Effector memory CD8-positive, alpha-beta T cell (primary cell): Measurements from ENCODE around the gene NHSL1.

Experiments
- ATAC-seq: fragments of 150-1000 bp; cut with Tn5 transposase; replicated peaks from 2 replicates; pipeline ENCODE4 v1.10.0; 2021; ENCODE audit warnings: mild to moderate bottlenecking, moderate library complexity
- DNase-seq, 3 experiments: peaks; one replicate each; pipeline ENCODE4 v3.0.0; 2021
- H3K27ac Mint-ChIP-seq, 2 donors: one replicate each; pipeline ENCODE4 v1.8.0; 2022; ENCODE audit warnings: mild to moderate bottlenecking in 2 of 2, mixed read lengths in 2 of 2, moderate library complexity in 2 of 2
- H3K27me3 Mint-ChIP-seq, 2 donors: one replicate each; pipeline ENCODE4 v1.8.0; 2022; ENCODE audit warnings: mixed read lengths in 2 of 2
- H3K36me3 Mint-ChIP-seq: one replicate; pipeline ENCODE4 v1.8.0; 2022; ENCODE audit warnings: mild to moderate bottlenecking, moderate library complexity, mixed read lengths; ENCODE audit not compliant: insufficient read depth
- H3K4me1 Mint-ChIP-seq, 2 donors: one replicate each; pipeline ENCODE4 v1.8.0; 2022; ENCODE audit warnings: low read depth in 2 of 2, mixed read lengths in 2 of 2
- H3K4me3 Mint-ChIP-seq, 2 donors: one replicate each; pipeline ENCODE4 v1.8.0; 2022; ENCODE audit warnings: mild to moderate bottlenecking in 2 of 2, mixed read lengths in 2 of 2, moderate library complexity in 2 of 2
- H3K9me3 Mint-ChIP-seq, 2 donors: one replicate each; pipeline ENCODE4 v1.8.0; 2022; ENCODE audit warnings: mixed read lengths in 2 of 2

Gene NHSL1

DNA sequence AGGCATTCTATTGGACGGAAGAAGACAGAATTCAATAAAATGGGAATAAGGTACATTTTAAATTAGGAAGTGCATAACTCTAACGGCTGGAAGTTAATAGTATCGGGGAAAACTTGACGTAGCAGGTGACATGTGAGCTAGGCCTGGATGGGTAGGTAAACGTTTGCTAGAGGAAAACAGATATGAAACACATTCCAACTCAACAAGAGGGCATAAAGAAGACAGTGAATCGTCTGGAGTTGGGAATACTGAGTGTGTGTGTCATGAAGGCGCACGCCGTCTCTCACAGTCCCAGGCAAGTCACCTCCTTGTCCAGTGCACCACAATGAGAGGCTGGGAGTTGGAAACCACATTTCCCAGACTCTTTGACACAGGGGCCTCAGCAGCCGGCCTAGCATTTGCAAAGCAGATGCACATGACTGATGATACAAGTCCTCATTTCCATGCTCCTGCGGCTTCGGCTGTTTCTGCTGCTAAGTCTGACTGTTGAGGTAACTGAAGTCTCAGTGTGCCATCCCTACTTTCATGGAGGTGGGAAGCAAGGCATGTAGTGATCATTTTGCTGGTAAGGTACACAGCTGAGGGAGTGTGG lies 16.5 kb upstream of the NHSL1 start:
- peaks cover 0 to 2% of the 10 kb centered on the region in 2 donors for H3K9me3 Mint-ChIP-seq
- DNase-seq (no peak), ATAC-seq (no peak)
- H3K27me3 Mint-ChIP-seq = peaks cover 30 to 33% of the 10 kb centered on the region in 2 donors
- H3K27ac Mint-ChIP-seq = peak overlapping the region in 1 of 2 donors; percentile 74
- no peaks in the 10 kb centered on the region for H3K36me3 Mint-ChIP-seq
- peak overlapping the region in 1 of 2 donors; percentile 42 for H3K4me3 Mint-ChIP-seq
- H3K4me1 Mint-ChIP-seq = peaks cover 13% of the 10 kb centered on the region in 2 donors

DNA sequence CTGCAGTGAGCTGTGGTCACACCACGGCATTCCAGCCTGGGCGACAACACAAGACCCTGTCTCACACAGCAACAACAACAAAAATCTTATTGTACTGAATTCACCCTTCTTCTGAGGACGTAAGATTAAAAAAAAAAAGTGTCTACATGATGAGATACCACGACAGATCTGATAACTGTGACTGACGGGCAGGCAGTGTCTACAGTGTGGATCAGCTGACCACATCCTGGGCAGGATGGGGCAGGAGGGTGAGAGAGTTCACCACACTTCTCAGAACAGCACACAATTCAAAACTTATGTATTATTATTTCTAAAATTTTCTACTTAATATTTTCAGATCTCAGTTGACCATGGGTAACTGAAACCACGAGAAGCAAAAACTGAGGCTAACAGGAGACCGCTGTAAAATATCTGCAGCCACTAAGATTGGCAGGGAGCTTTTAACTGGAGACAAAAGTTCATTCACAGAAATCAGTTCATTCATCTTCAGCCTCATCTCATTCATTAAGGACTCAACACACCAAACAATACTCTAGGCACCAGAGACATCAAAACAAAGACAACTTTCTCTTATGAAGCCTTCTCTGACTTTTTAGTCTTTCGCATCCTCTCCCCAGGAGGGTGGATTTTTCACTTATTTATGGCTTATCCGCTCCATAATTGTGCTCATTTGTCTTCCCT lies 15.7 kb upstream of the NHSL1 start:
- peak overlapping the region; percentile 73 to 74 for H3K27ac Mint-ChIP-seq
- H3K27me3 Mint-ChIP-seq = peaks cover 26 to 27% of the 10 kb centered on the region in 2 donors
- H3K4me1 Mint-ChIP-seq = peaks cover 11 to 13% of the 10 kb centered on the region in 2 donors
- no peaks in the 10 kb centered on the region for H3K36me3 Mint-ChIP-seq
- H3K4me3 Mint-ChIP-seq = peak overlapping the region; percentile 42 to 56
- H3K9me3 Mint-ChIP-seq = peaks cover 0 to 2% of the 10 kb centered on the region in 2 donors
- ATAC-seq = peak; percentile 98
- DNase-seq = peak; percentile 42 to 46 (median 46)

DNA sequence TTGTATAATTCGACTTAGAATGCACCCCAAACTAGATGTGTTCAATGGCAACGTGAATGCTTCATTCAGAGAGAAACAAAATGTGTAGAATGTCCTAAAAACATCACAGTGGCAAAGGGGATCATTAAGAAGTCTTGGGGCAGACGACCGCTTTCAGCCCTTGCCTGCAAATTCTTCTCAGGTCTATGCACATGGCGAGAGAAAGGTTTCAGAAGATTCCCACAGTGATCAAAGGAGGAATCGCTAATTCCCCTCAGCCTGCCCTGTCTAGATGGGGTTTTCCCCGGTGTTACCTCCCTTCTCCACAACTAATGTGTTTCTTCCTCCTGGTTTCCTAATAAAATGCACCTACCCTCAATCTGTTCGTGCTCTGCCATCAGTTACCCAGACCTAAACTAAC lies 13.3 kb upstream of the NHSL1 start:
- Mint-ChIP-seq H3K4me3 (no peak overlapping the region), H3K27ac (no peak overlapping the region), H3K27me3 (peaks cover 22 to 23% of the 10 kb centered on the region in 2 donors), H3K9me3 (no peaks in the 10 kb centered on the region), H3K36me3 (no peaks in the 10 kb centered on the region), H3K4me1 (peaks cover 11 to 13% of the 10 kb centered on the region in 2 donors)
- no peak for ATAC-seq
- no peak for DNase-seq

DNA sequence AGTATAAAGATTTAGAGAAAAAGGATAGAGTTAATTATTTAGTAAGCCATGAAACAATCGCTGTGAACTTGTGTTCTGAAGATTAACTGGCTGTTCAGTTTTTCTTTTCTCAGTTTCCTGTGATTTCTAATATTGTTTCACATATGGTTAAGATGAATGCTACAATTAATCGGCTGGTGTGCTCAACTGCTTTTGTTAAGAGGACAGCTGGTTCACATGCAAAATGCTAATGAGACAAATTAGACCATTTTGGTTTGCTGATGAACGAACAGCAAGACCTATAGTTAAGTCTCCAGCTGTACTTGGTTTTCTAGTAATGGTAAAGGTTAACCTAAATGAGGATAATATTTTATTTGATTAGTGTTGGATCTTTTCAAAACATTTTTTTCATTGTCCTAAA lies 10.8 kb upstream of the NHSL1 start:
- no peaks in the 10 kb centered on the region for H3K9me3 Mint-ChIP-seq
- H3K4me1 Mint-ChIP-seq = peaks cover 8 to 9% of the 10 kb centered on the region in 2 donors
- H3K36me3 Mint-ChIP-seq = no peaks in the 10 kb centered on the region
- no peak overlapping the region for H3K27ac Mint-ChIP-seq
- ATAC-seq = no peak
- no peak for DNase-seq
- peaks cover 19 to 21% of the 10 kb centered on the region in 2 donors for H3K27me3 Mint-ChIP-seq
- no peak overlapping the region for H3K4me3 Mint-ChIP-seq

DNA sequence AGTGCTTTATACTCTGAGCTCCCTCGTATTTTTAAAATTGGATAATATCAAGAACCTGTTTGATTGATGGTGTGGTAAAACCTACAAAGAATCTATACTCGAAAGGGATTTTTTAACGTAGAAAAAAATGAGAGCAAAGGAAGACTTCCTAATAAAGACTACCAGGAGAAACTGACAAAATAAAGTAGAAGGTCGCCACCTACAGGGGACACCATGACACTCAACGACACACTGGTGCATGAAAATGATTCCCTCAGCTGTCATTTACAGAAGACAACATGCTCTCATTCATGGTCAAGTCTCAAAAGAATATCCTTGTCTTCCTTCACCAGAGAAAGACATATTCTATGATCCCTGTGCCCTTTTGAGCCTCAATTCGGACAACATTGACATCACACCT lies 10.1 kb upstream of the NHSL1 start:
- ATAC-seq = peak; percentile 45
- no peak overlapping the region for H3K27ac Mint-ChIP-seq
- H3K4me3 Mint-ChIP-seq = no peak overlapping the region
- no peaks in the 10 kb centered on the region for H3K9me3 Mint-ChIP-seq
- H3K27me3 Mint-ChIP-seq = peaks cover 19 to 21% of the 10 kb centered on the region in 2 donors
- H3K36me3 Mint-ChIP-seq = no peaks in the 10 kb centered on the region
- peaks cover 2% of the 10 kb centered on the region in 2 donors for H3K4me1 Mint-ChIP-seq
- peak; percentile 15 to 28 (median 20) for DNase-seq

DNA sequence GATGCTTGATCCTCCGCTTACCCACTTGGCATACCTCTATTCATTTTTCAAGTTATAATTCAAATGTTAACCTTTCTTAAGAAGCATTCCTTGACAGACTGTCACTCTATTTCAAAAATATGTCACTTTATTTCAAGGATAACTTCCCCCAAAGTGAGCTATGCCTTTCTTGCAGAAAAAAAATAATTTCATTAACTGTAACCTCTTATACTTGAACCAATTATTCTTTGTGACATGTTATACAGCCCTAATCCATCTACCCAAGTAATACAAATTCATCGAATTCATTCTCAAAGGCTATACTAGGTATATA lies 9.3 kb upstream of the NHSL1 start:
- ATAC-seq = no peak
- Mint-ChIP-seq H3K4me3 (no peak overlapping the region), H3K4me1 (no peaks in the 10 kb centered on the region), H3K27me3 (peaks cover 19 to 21% of the 10 kb centered on the region in 2 donors), H3K27ac (no peak overlapping the region), H3K9me3 (no peaks in the 10 kb centered on the region), H3K36me3 (no peaks in the 10 kb centered on the region)
- DNase-seq = no peak

DNA sequence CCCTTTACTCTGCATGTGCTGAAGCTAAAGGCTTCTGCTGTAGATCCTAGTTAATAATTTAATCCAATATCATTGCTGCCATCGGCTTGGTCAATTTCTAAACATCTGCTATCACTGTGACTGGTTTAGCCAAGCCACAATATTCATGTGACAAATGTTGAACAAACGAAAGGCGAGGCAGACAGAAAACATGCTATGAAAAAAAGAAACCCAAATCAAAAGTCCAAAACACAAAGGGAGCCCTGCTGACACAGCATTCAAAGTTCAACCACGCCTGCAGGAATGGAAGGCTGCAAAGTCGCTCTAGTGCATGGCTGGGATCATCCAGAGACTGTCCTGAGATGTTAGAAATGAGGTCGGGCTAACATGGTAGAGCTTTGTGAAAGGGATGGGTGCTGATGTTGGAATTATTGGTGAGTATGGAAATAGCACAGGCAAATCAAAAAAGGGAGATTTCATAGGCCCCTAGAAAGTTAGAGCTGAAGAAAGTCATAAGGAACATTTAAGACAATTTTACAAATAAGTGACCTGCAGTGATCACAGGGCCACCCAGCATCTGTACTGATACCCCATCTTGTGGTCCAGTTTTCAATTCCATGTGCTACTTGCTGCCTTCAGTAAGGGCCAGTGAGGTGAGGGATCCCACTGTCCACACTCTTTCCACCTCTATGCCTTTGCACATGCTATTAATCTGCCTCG lies 8.8 kb upstream of the NHSL1 start:
- DNase-seq (no peak), ATAC-seq (no peak)
- Mint-ChIP-seq H3K9me3 (no peaks in the 10 kb centered on the region), H3K36me3 (no peaks in the 10 kb centered on the region), H3K4me3 (no peak overlapping the region), H3K4me1 (no peaks in the 10 kb centered on the region), H3K27me3 (peaks cover 17 to 21% of the 10 kb centered on the region in 2 donors), H3K27ac (no peak overlapping the region)

DNA sequence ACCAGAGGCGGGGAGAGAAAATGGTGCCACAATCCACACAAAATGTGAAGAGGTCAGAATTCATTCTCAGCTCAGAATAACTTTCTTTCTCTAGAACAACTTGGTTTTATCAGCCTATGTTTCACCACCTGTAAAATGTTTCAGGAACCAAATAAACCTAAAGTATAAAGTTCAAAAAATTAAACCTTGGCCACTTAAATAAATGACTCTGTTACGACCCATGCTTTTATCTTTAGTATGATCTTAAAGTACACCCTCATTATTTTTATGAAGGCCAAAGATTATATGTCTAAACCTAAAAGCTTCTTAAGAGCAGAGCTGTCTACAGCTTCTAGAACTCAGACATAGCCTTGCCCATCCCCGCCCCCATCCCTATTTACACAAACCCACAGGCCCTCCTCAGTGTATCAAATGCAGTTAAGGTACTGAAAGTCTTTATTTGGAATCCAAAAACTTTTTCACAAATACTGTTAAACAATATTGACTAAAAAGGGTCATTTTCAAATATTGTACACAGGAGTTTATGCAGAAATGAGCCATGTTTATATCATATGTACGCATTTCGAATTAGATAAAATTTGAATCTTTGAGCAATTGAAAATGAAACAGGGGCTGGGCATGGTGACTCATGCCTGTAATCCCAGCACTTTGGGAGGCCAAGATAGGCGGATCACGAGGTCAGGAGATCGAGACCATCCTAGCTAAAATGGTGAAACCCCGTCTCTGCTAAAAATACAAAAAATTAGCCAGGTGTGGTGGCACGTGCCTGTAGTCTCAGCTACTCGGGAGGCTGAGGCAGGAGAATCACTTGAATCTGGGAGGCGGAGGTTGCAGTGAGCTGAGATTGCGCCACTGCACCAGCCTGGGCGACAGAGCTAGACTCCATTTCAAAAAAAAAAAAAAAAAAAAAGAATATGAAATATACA lies 5.7 kb upstream of the NHSL1 start:
- no peak for DNase-seq

DNA sequence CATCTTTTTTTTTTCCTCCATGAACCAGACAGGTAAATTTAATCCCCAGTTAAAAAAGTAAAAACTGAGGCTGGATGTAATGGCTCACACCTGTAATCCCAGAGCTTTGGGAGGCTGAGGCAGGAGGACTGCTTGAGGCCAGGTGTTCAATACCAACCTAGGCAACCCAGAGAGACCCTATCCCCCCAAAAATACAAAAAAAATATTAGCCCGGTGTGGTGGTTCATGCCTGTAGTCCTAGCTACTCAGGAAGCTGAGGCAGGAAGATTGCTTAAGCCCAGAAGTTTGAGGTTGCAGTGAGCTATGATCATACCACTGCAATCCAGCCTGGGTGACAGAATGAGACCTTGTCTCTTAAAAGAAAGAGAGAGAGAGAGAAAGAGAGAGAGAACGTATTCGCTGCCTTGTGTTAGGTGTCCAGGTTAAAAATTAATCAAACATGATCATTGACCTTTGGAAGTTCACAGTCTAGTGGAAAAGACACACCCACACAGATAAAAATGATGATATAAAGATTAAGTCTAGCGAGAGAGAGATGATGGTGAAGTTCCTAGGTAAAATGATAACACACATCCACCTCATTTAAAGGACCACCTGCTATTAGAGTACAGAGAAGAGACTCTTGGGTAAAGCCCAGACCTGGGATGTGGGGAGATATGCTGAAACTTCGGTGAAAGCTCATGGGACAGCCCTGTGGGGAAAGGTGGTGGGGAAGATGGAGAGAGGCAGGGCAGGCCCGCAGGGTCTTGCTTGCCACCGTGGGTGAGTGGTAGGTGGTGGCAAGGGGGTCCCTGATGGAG lies 4.8 kb upstream of the NHSL1 start:
- ATAC-seq (no peak), DNase-seq (no peak)
- no peaks in the 10 kb centered on the region for H3K36me3 Mint-ChIP-seq
- H3K4me1 Mint-ChIP-seq = no peaks in the 10 kb centered on the region
- H3K9me3 Mint-ChIP-seq = no peaks in the 10 kb centered on the region
- peak overlapping the region in 1 of 2 donors; percentile 14 for H3K27ac Mint-ChIP-seq
- peaks cover 8 to 14% of the 10 kb centered on the region in 2 donors for H3K27me3 Mint-ChIP-seq
- H3K4me3 Mint-ChIP-seq = no peak overlapping the region

More for the DNA sequence above, 5.7 kb upstream of the NHSL1 start:
- Mint-ChIP-seq H3K27ac (no peak overlapping the region), H3K4me3 (no peak overlapping the region), H3K27me3 (peaks cover 0 to 10% of the 10 kb centered on the region in 2 donors), H3K9me3 (no peaks in the 10 kb centered on the region), H3K4me1 (no peaks in the 10 kb centered on the region), H3K36me3 (no peaks in the 10 kb centered on the region)
- no peak for ATAC-seq

DNA sequence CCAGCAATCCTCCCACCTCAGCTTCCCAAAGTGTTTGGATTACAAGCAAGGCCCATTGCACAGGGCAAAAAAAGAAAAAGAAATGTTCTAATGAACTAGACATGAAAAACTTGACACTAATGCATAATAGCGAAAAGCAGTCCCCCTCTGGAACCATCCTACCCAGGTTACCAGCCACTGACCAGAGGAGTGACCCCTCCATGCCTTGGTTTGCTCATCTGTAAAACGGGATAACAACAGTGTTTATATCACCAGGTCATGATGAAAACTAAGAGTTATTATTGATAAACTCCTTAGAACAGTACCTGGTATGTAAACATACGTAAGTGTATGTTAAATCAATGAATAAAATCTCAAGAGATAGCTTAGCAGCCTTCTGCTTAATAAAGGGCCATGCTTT lies 3.3 kb upstream of the NHSL1 start:
- no peak overlapping the region for H3K4me3 Mint-ChIP-seq
- peaks cover 22 to 24% of the 10 kb centered on the region in 2 donors for H3K27me3 Mint-ChIP-seq
- H3K27ac Mint-ChIP-seq = no peak overlapping the region
- DNase-seq (no peak), ATAC-seq (no peak)
- H3K36me3 Mint-ChIP-seq = no peaks in the 10 kb centered on the region
- H3K4me1 Mint-ChIP-seq = no peaks in the 10 kb centered on the region
- H3K9me3 Mint-ChIP-seq = no peaks in the 10 kb centered on the region

DNA sequence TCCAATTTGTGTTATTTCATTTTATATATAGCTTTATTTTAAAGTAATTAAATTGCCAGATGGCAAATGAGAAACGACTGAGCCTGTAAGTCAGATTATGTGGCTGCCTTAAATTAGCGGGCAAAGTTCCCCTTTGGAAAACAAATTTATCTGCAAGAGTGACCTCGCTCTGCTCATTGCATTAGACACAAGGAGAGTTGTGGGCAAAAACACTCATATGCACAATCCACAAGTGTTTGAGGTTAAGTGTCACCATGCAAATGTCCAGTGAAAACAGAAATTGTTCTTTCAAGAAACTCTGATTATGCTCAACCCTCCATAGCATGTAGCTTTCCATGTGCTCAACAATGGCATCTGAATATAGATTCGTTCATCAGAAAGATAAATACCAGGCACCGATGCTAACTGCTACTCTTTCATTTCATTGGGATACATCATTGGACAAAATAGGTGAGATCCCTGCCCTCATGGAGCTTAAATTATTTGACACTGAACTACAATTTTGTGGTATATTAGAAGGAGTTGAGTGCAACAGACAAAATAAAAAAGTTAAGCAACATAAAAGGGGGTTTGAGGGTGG lies 1.7 kb upstream of the NHSL1 start:
- Mint-ChIP-seq H3K4me1 (no peaks in the 10 kb centered on the region), H3K9me3 (no peaks in the 10 kb centered on the region), H3K27me3 (peaks cover 30 to 40% of the 10 kb centered on the region in 2 donors), H3K36me3 (no peaks in the 10 kb centered on the region), H3K4me3 (no peak overlapping the region), H3K27ac (no peak overlapping the region)
- ATAC-seq (no peak), DNase-seq (no peak)

DNA sequence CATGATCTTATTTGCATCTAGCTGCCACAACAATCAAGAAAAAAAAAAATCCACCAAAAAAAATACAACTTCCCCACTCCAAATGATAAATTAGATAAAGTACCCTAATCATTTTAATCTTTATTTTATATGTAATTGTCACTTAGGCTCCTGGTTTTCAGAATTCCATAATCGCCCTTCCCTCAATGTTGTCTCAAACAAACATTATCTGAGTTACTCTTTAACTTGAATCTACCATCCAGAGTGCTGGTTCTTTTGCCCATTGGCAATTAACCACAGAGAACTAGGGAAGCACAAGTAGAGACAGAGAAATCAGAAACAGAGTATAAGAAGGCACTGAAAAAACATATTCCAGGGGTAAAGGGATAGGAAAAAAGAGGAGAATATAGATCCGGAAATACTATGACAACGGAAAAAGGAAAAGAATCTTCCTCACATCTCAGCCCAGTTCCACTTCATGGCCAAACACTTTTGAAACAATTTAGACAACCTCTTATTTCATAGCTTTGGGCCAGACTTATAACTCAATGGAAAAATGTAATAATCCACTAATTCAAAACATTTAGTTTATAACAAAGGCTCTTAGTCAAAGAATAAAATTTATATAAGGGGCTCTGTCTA lies 861 bp upstream of the NHSL1 start:
- H3K27ac Mint-ChIP-seq = no peak overlapping the region

More for the DNA sequence above, 861 bp upstream of the NHSL1 start:
- ATAC-seq (no peak), DNase-seq (no peak)
- H3K36me3 Mint-ChIP-seq = no peaks in the 10 kb centered on the region
- peaks cover 30 to 46% of the 10 kb centered on the region in 2 donors for H3K27me3 Mint-ChIP-seq
- H3K9me3 Mint-ChIP-seq = no peaks in the 10 kb centered on the region
- H3K4me1 Mint-ChIP-seq = no peaks in the 10 kb centered on the region
- H3K4me3 Mint-ChIP-seq = no peak overlapping the region
